PFSK-1 (cell line): ENCODE results near the gene ZNF668.

Experiments
- FOXP2 ChIP-seq: optimal IDR thresholded peaks from 2 replicates; pipeline ENCODE3; 2011; ENCODE audit warnings: borderline replicate concordance, control low read depth, inconsistent platforms; ENCODE audit not compliant: insufficient read depth; ENCODE audit errors: extremely low read length, extremely low read depth
- POLR2AphosphoS5 ChIP-seq: IDR thresholded peaks from 2 replicates; pipeline ENCODE4 v1.6.1; 2012; ENCODE audit warnings: low read depth, mild to moderate bottlenecking, control low read depth, low read length, moderate library complexity
- SIN3A ChIP-seq: IDR thresholded peaks from 2 replicates; pipeline ENCODE4 v1.6.1; 2012; ENCODE audit warnings: mild to moderate bottlenecking, low read length, moderate library complexity, borderline replicate concordance; ENCODE audit not compliant: insufficient read depth
- TAF1 ChIP-seq: IDR thresholded peaks from 2 replicates; pipeline ENCODE4 v1.6.1; 2012; ENCODE audit warnings: low read length, control low read depth, borderline replicate concordance; ENCODE audit not compliant: insufficient read depth
- TF ChIP-seq, protein P1 (sequence below), 2 experiments: IDR thresholded peaks; 2 replicates each; pipeline versions ENCODE4 v1.6.1 to v1.8.0; 2011 to 2012; ENCODE audit warnings: low read depth in 2 of 2, low read length in 2 of 2, control low read depth in 1 of 2, inconsistent platforms in 1 of 2, mild to moderate bottlenecking in 1 of 2, moderate library complexity in 1 of 2; ENCODE audit not compliant: insufficient read depth in 1 of 2

The ZNF668 gene

DNA sequence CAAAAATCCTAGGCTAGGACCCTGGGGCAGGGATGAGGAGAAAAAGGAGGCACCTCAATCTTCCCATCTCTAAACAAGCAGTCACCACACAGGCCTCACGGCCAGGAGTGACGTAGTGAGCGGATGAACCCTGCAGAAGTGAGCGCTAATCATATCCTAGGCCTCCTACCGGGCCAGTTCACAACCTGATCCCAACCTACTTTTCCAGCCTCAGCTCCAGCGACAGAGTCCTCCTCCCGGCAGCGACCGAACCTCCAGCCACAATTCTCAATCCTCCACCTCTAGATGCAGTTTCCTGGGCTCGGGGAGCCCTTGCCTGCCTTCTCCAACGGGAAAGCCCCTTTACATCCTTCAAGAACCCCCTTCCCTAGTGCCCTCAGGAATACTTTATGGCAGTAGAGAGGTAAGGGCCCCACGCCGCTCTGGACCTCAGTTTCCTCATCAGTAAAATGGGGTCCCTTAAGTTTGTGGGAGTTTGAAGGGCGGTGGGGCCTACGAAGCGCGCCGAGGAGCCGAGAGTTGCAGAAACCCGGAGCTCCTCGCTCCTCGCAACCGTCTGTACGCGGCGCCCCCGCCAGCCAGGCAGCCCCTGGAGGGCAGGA, 1.4 kb downstream of the ZNF668 start:
- TF ChIP-seq TAF1 (no peak), SIN3A (no peak)
- TF ChIP-seq, protein P1, sequence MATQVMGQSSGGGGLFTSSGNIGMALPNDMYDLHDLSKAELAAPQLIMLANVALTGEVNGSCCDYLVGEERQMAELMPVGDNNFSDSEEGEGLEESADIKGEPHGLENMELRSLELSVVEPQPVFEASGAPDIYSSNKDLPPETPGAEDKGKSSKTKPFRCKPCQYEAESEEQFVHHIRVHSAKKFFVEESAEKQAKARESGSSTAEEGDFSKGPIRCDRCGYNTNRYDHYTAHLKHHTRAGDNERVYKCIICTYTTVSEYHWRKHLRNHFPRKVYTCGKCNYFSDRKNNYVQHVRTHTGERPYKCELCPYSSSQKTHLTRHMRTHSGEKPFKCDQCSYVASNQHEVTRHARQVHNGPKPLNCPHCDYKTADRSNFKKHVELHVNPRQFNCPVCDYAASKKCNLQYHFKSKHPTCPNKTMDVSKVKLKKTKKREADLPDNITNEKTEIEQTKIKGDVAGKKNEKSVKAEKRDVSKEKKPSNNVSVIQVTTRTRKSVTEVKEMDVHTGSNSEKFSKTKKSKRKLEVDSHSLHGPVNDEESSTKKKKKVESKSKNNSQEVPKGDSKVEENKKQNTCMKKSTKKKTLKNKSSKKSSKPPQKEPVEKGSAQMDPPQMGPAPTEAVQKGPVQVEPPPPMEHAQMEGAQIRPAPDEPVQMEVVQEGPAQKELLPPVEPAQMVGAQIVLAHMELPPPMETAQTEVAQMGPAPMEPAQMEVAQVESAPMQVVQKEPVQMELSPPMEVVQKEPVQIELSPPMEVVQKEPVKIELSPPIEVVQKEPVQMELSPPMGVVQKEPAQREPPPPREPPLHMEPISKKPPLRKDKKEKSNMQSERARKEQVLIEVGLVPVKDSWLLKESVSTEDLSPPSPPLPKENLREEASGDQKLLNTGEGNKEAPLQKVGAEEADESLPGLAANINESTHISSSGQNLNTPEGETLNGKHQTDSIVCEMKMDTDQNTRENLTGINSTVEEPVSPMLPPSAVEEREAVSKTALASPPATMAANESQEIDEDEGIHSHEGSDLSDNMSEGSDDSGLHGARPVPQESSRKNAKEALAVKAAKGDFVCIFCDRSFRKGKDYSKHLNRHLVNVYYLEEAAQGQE (IDR thresholded peaks at IDR 0.05; ENCODE audit: insufficient read depth in 1 of 2, low read depth in 2 of 2, low read length in 2 of 2) = no peak

DNA sequence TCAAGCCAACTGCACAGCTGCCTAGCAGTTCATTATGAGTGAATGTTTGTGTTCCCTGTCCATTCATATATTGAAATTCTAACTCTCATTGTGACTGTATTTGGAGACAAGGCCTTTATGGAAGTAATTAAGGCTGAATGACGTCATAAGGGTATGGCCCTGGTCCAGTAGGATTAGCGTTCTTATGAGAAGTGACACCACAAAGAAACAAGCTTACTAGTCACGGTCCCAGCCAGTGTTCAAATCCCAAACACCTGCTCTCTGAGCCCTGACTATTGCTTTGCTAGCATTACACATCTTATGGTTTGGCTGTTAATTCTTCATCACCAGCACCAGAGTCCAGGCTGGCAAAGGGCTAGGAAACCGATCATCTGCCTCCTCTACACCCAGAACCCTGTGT, 2.2 kb downstream of the ZNF668 start:
- TF ChIP-seq POLR2AphosphoS5 (no peak), TAF1 (no peak), SIN3A (no peak), FOXP2 (no peak)
- TF ChIP-seq, protein P1 (IDR thresholded peaks at IDR 0.05; ENCODE audit: insufficient read depth in 1 of 2, low read depth in 2 of 2, low read length in 2 of 2) = no peak

DNA sequence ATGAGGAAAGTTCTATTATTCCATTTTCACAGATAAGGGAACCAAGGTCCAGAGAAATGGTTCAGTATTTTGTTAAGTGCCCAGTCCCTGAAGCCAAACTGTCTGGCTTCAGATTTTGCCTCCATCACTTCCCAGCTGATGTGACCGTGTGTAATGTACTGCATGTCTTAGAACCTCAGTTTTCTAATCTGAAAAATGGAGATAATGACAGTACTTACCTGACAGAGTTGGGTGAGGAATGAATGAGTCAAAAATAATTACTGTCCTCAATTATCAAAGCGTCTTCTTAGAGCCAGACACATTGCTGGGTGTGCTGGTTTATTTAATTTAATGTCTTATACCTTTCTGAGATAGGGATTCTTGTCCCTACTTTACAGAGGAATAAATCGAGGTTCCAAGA, 6.7 kb downstream of the ZNF668 start:
- no peak for TF ChIP-seq FOXP2
- TF ChIP-seq TAF1 = no peak
- no peak for TF ChIP-seq POLR2AphosphoS5
- TF ChIP-seq, protein P1 (IDR thresholded peaks at IDR 0.05; ENCODE audit: insufficient read depth in 1 of 2, low read depth in 2 of 2, low read length in 2 of 2) = no peak

DNA sequence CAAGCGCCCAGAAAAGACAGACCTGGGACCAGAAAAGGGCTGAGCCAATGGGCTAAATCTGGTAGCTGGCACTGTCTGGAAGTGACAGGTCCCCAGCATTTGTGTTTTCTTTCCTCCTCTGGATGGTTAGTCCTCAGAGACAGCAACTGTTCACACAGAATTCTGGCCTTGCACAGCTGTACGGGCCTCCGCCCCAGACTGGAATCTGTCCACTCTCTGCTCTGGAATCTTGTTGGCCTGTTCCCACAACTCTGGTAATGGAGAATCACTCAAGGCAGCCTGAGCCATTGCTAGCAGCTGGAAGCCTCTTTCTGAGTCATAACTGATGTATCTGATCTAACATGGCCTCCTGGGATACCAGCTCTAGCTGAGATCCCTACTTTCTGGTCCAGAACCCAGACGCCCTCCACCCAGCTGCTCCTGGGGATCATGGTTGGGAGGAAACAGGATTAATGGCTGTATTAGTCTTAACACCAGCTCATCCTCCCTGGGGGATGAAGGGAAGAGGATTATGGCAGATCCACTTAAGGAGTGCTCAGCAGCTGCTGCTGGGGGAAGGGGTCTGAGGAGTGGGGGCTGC, 9.1 kb downstream of the ZNF668 start:
- TF ChIP-seq SIN3A (no peak), FOXP2 (no peak), POLR2AphosphoS5 (no peak), TAF1 (no peak)
- TF ChIP-seq, protein P1 (IDR thresholded peaks at IDR 0.05; ENCODE audit: insufficient read depth in 1 of 2, low read depth in 2 of 2, low read length in 2 of 2) = no peak
